KOPT-K1 (cell line): ENCODE results near the gene OSM.

Experiments
- H3K27ac ChIP-seq: fragments of 200-600 bp; sonication (generic); 2 replicates; pipeline ENCODE4 v1.5.1; 2016; ENCODE audit warnings: antibody characterized with exemption, mild to moderate bottlenecking, low read depth, low read length; ENCODE audit not compliant: poor library complexity, severe bottlenecking
- H3K36me3 ChIP-seq: fragments of 200-600 bp; sonication (generic); 2 replicates; pipeline ENCODE4 v1.5.1; 2017; ENCODE audit warnings: antibody characterized with exemption, mild to moderate bottlenecking, low read length, moderate library complexity; ENCODE audit not compliant: insufficient read depth
- H3K9me3 ChIP-seq: fragments of 200-600 bp; sonication (generic); 2 replicates; pipeline ENCODE4 v1.5.1; 2017; ENCODE audit warnings: antibody characterized with exemption, low read length, mild to moderate bottlenecking; ENCODE audit not compliant: insufficient read depth, poor library complexity, severe bottlenecking

The OSM gene

DNA sequence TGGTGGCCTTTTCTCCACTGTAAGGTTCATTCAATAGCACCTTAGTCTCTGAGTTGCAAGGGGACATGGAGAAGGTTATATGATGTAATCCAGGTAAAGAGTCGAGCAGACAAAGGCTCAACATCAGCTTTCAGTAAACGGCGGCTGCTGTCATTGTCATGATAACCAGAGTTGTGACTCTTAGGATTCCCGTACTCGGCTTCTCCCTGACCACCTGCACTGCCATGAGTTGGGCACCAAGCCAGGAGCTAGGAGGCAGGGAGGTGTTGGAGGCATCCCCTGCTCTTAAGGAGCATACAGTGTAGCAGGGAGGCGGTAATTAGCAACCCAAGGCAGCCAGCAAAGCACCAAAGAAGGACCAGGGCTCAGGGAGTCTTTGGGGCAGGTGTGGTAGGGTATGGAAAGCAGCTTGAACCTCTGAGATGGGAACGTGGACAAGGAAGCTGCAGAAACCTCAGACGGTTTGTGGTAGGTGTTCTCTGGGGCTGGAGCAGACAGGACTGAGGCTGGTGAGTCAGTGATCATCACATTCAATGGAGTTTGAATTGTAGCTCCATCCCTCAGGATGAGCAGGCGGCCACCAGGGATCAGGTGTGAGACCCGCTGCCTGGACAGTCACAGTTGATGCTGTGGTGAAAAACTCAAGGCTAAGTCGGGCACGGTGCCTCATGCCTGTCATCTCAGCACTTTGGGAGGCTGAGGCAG, 51.8 kb downstream of the OSM start:
- Histone ChIP-seq H3K27ac (peak overlapping the region; percentile 63), H3K9me3 (no peaks in the 10 kb centered on the region), H3K36me3 (no peaks in the 10 kb centered on the region)

GRCh38 chr22:30212996-30213441, 53.6 kb downstream of the OSM start:
- Histone ChIP-seq H3K27ac (peak overlapping the region; percentile 10), H3K9me3 (no peaks in the 10 kb centered on the region), H3K36me3 (no peaks in the 10 kb centered on the region)
